NCI-H2227 (cell line): ENCODE results near the gene BLOC1S4.
"Not testable (repeated sequence)": the region's sequence is repeated elsewhere in the genome, so short reads cannot be mapped to it uniquely, and the experiment has no call there.

Experiments used
- DNase-seq: peaks from one replicate; lab custom pipeline; 2025; ENCODE audit not compliant: unreplicated experiment; lab: John Stamatoyannopoulos, UW

The BLOC1S4 gene

GRCh38 chr4:6716958-6717655 lies 1.1 kb downstream of the BLOC1S4 start:
- peak; percentile 5 for DNase-seq

- DNase-seq, result no peak
Observed at GRCh38 chr4:6718932-6719610, 3.1 kb downstream of the BLOC1S4 start.

- DNase-seq, result no peak
Observed at GRCh38 chr4:6719611-6720179, 3.7 kb downstream of the BLOC1S4 start.

GRCh38 chr4:6720202-6720699 lies 4.3 kb downstream of the BLOC1S4 start:
- peak; percentile 85 for DNase-seq

GRCh38 chr4:6721121-6721520 lies 5.1 kb downstream of the BLOC1S4 start:
- no peak for DNase-seq

- no peak for DNase-seq
Observed at GRCh38 chr4:6722891-6723290, 6.9 kb downstream of the BLOC1S4 start.

GRCh38 chr4:6723851-6724250 lies 7.9 kb downstream of the BLOC1S4 start:
- no peak for DNase-seq

- no peak for DNase-seq
Observed at GRCh38 chr4:6724421-6725111, 8.6 kb downstream of the BLOC1S4 start.

- DNase-seq, result not testable (repeated sequence)
Observed at GRCh38 chr4:6725427-6725961, 9.5 kb downstream of the BLOC1S4 start.

GRCh38 chr4:6727081-6727942 lies 11.3 kb downstream of the BLOC1S4 start:
- peak; percentile 15 for DNase-seq

GRCh38 chr4:6727943-6728250 lies 11.9 kb downstream of the BLOC1S4 start:
- DNase-seq, result no peak

GRCh38 chr4:6728320-6729029 lies 12.5 kb downstream of the BLOC1S4 start:
- no peak for DNase-seq

- DNase-seq, result peak; percentile 6
Observed at GRCh38 chr4:6730603-6731317, 14.8 kb downstream of the BLOC1S4 start.

- DNase-seq, result no peak
Observed at GRCh38 chr4:6731318-6731675, 15.3 kb downstream of the BLOC1S4 start.

- no peak for DNase-seq
Observed at GRCh38 chr4:6731780-6732179, 15.8 kb downstream of the BLOC1S4 start.

GRCh38 chr4:6732441-6733357 lies 16.7 kb downstream of the BLOC1S4 start:
- no peak for DNase-seq

- DNase-seq, result no peak
Observed at GRCh38 chr4:6733358-6734164, 17.6 kb downstream of the BLOC1S4 start.
